Osteocyte (in vitro differentiated cells): Measurements from ENCODE around the gene GDNF. TPM values are rescaled to one million over a fixed set of nuclear protein-coding genes. Genes with fewer than 3 reads are reported as not detected.

Source experiments
- DNase-seq: peaks from one replicate; pipeline ENCODE4 v3.0.0; 2021; ENCODE audit warnings: mixed read lengths; ENCODE audit not compliant: unreplicated experiment; ENCODE audit errors: extremely low spot score
- H3K27ac Mint-ChIP-seq: one replicate; pipeline ENCODE4 v1.8.0; 2021; ENCODE audit warnings: mild to moderate bottlenecking, mixed read lengths; ENCODE audit not compliant: unreplicated experiment
- H3K27me3 Mint-ChIP-seq: one replicate; pipeline ENCODE4 v1.8.0; 2021; ENCODE audit warnings: mixed read lengths; ENCODE audit not compliant: unreplicated experiment
- H3K36me3 Mint-ChIP-seq: one replicate; pipeline ENCODE4 v1.8.0; 2021; ENCODE audit warnings: mixed read lengths; ENCODE audit not compliant: unreplicated experiment
- H3K4me1 Mint-ChIP-seq: one replicate; pipeline ENCODE4 v1.8.0; 2021; ENCODE audit warnings: mixed read lengths; ENCODE audit not compliant: unreplicated experiment
- H3K4me3 Mint-ChIP-seq: one replicate; pipeline ENCODE4 v1.8.0; 2021; ENCODE audit warnings: mild to moderate bottlenecking, moderate library complexity, mixed read lengths; ENCODE audit not compliant: unreplicated experiment
- H3K9me3 Mint-ChIP-seq: one replicate; pipeline ENCODE4 v1.8.0; 2021; ENCODE audit warnings: mixed read lengths; ENCODE audit not compliant: unreplicated experiment
- CTCF ChIP-seq: fragments of 200-600 bp; sonication (generic); IDR thresholded peaks from 2 replicates; pipeline ENCODE4 v1.5.0; 2021; ENCODE audit warnings: antibody characterized with exemption, mild to moderate bottlenecking, moderate library complexity
- total RNA-seq: library from RNA; stranded (reverse); gene quantifications from 2 replicates; pipeline ENCODE4 v1.2.1, GENCODE V29; 2021

Gene GDNF
- total RNA-seq, 1 donor from 2014 or later, result 0.32 TPM

DNA sequence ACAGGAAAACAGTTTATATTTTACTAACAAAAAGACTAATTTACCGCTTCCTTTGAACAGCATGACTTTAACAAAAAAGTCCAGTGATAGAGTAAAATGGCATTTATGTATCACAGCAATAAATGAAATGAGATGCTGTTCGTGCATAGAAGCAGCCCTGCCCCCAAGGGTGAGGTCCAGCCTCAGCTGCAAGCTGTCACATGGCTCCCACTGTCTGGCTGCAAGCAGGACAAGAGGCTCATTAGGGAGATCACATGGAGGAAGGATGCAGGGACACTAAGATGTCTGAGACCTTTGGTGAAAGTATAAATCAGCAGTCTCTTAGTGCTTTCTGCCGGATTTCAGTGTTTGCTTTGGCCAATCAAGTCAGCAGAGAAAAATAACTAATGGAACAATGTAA lies 23.0 kb downstream of the GDNF start:
- no peak for DNase-seq
- Mint-ChIP-seq H3K27me3 (peaks cover 4% of the 10 kb centered on the region), H3K9me3 (no peaks in the 10 kb centered on the region), H3K27ac (no peak overlapping the region), H3K36me3 (no peaks in the 10 kb centered on the region), H3K4me3 (no peak overlapping the region), H3K4me1 (peaks cover 2% of the 10 kb centered on the region)
- TF ChIP-seq CTCF, result no peak

GRCh38 chr5:37816331-37816730 lies 23.5 kb downstream of the GDNF start:
- Mint-ChIP-seq H3K4me3 (no peak overlapping the region), H3K4me1 (peaks cover 2% of the 10 kb centered on the region), H3K27me3 (no peaks in the 10 kb centered on the region), H3K27ac (no peak overlapping the region), H3K36me3 (no peaks in the 10 kb centered on the region), H3K9me3 (no peaks in the 10 kb centered on the region)
- TF ChIP-seq CTCF, result no peak
- DNase-seq, result no peak

- Mint-ChIP-seq H3K4me3 (no peak overlapping the region), H3K36me3 (no peaks in the 10 kb centered on the region), H3K9me3 (no peaks in the 10 kb centered on the region), H3K4me1 (peaks cover 2% of the 10 kb centered on the region), H3K27me3 (no peaks in the 10 kb centered on the region), H3K27ac (no peak overlapping the region)
- no peak for DNase-seq
- TF ChIP-seq CTCF, result no peak
Observed at GRCh38 chr5:37815913-37816312, 23.9 kb downstream of the GDNF start.

DNA sequence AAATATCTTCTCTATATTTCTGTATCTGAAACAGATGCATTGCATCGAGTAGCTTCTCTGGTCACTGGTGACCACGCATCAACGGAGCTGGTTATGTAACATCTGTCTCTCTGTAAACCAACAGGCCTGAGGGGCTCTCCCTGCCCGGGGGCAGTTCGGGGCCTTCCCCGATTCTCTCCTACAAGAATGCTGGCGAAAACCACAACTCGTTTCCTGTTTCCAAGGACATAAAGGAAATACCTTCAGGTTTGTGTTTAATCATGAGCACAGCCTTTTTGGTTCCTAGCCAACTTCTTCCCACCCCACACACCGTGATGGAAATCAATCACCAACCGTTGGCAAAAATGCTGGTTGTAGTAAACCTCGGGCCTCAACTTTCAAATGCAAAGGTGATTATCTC lies 25.1 kb downstream of the GDNF start:
- no peaks in the 10 kb centered on the region for H3K9me3 Mint-ChIP-seq
- DNase-seq, result no peak
- TF ChIP-seq CTCF, result no peak
- H3K27me3 Mint-ChIP-seq, result no peaks in the 10 kb centered on the region
- no peaks in the 10 kb centered on the region for H3K36me3 Mint-ChIP-seq
- no peak overlapping the region for H3K4me3 Mint-ChIP-seq
- H3K4me1 Mint-ChIP-seq, result peaks cover 6% of the 10 kb centered on the region
- no peak overlapping the region for H3K27ac Mint-ChIP-seq

GRCh38 chr5:37812365-37812764 lies 27.5 kb downstream of the GDNF start:
- no peak for TF ChIP-seq CTCF
- peaks cover 7% of the 10 kb centered on the region for H3K4me1 Mint-ChIP-seq
- no peaks in the 10 kb centered on the region for H3K36me3 Mint-ChIP-seq
- no peak overlapping the region for H3K4me3 Mint-ChIP-seq
- H3K9me3 Mint-ChIP-seq, result no peaks in the 10 kb centered on the region
- no peaks in the 10 kb centered on the region for H3K27me3 Mint-ChIP-seq
- H3K27ac Mint-ChIP-seq, result no peak overlapping the region
- DNase-seq, result no peak
